HEK293 (cell line): ENCODE measurements around the gene STAMBPL1.

Experiments
- CTCF ChIA-PET: fragments of 350-600 bp; formaldehyde crosslinking; extraction: SDS; loops from one replicate; lab custom pipeline; 2021; ENCODE audit warnings: antibody characterized with exemption; lab: Yijun Ruan, JAX
- POLR2A ChIA-PET: fragments of 300-600 bp; formaldehyde crosslinking; extraction: SDS; loops from one replicate; lab custom pipeline; 2020; ENCODE audit warnings: antibody characterized with exemption, inconsistent platforms; lab: Yijun Ruan, JAX
- H3K27ac ChIP-seq: fragments of 200-500 bp; sonication (Bioruptor generic); 2 replicates; pipeline ENCODE4 v1.5.1; 2014; ENCODE audit warnings: low read depth, low read length, control low read depth, inconsistent platforms; ENCODE audit errors: extremely low read depth
- H3K36me3 ChIP-seq, 2 experiments: fragments of 200-500 bp in 1 of 2; sonication (Bioruptor generic) in 1 of 2; 1 replicate in 1 of 2; 2 replicates in 1 of 2; pipeline ENCODE4 v1.5.1; 2014 to 2017; ENCODE audit warnings: inconsistent platforms in 2 of 2, low read length in 2 of 2; ENCODE audit not compliant: control insufficient read depth in 2 of 2, insufficient read depth in 1 of 2
- H3K4me1 ChIP-seq: fragments of 200-500 bp; sonication (Bioruptor generic); 2 replicates; pipeline ENCODE4 v1.5.1; 2014; ENCODE audit warnings: mild to moderate bottlenecking, low read length, inconsistent platforms; ENCODE audit not compliant: control insufficient read depth, insufficient read depth
- H3K4me3 ChIP-seq: 2 replicates; pipeline ENCODE4 v1.5.1; 2011; ENCODE audit warnings: low read depth, mild to moderate bottlenecking, control low read depth, low read length, moderate library complexity
- H3K9me3 ChIP-seq: fragments of 200-500 bp; sonication (Bioruptor generic); 2 replicates; pipeline ENCODE4 v1.5.1; 2014; ENCODE audit warnings: low read depth, low read length, inconsistent platforms; ENCODE audit not compliant: control insufficient read depth, insufficient read depth
- GLI4 ChIP-seq: fragments of 450-650 bp; formaldehyde crosslinking; IDR thresholded peaks from 2 replicates; pipeline ENCODE4 v1.5.1; 2016; ENCODE audit warnings: missing biosample characterization, missing genetic modification characterization
- REPIN1 ChIP-seq: fragments of 450-650 bp; formaldehyde crosslinking; IDR thresholded peaks from 2 replicates; pipeline ENCODE4 v1.5.1; 2017; ENCODE audit warnings: missing biosample characterization, missing genetic modification characterization, low read depth
- SETDB1 ChIP-seq: IDR thresholded peaks from one replicate; pipeline ENCODE4 v1.6.1; 2017; ENCODE audit warnings: mild to moderate bottlenecking, low read length, moderate library complexity, mixed read lengths; ENCODE audit not compliant: insufficient read length
- WT1 ChIP-seq: fragments of 450-650 bp; formaldehyde crosslinking; IDR thresholded peaks from 2 replicates; pipeline ENCODE4 v1.5.1; 2016; ENCODE audit warnings: missing biosample characterization, missing genetic modification characterization
- YY2 ChIP-seq: fragments of 450-650 bp; formaldehyde crosslinking; IDR thresholded peaks from 2 replicates; pipeline ENCODE4 v1.5.1; 2016; ENCODE audit warnings: missing biosample characterization, missing genetic modification characterization
- ZBTB20 ChIP-seq: fragments of 450-650 bp; formaldehyde crosslinking; IDR thresholded peaks from 2 replicates; pipeline ENCODE4 v1.5.1; 2016; ENCODE audit warnings: missing biosample characterization, missing genetic modification characterization
- ZFP3 ChIP-seq: fragments of 450-650 bp; formaldehyde crosslinking; IDR thresholded peaks from 2 replicates; pipeline ENCODE4 v1.5.1; 2016; ENCODE audit warnings: low read depth, missing biosample characterization, missing genetic modification characterization
- ZNF10 ChIP-seq: fragments of 450-650 bp; formaldehyde crosslinking; IDR thresholded peaks from 2 replicates; pipeline ENCODE4 v1.5.1; 2017; ENCODE audit warnings: missing biosample characterization, missing genetic modification characterization
- ZNF121 ChIP-seq: fragments of 450-650 bp; formaldehyde crosslinking; IDR thresholded peaks from 2 replicates; pipeline ENCODE4 v1.5.1; 2016; ENCODE audit warnings: missing biosample characterization, missing genetic modification characterization
- ZNF132 ChIP-seq: fragments of 450-650 bp; formaldehyde crosslinking; IDR thresholded peaks from 2 replicates; pipeline ENCODE4 v1.5.1; 2017; ENCODE audit warnings: missing biosample characterization, missing genetic modification characterization, borderline replicate concordance
- ZNF133 ChIP-seq: fragments of 450-650 bp; formaldehyde crosslinking; IDR thresholded peaks from 2 replicates; pipeline ENCODE4 v1.5.1; 2016; ENCODE audit warnings: missing biosample characterization, missing genetic modification characterization
- ZNF157 ChIP-seq: fragments of 450-650 bp; formaldehyde crosslinking; IDR thresholded peaks from 2 replicates; pipeline ENCODE4 v1.5.1; 2016; ENCODE audit warnings: missing biosample characterization, missing genetic modification characterization
- ZNF169 ChIP-seq: fragments of 450-650 bp; formaldehyde crosslinking; IDR thresholded peaks from 2 replicates; pipeline ENCODE4 v1.5.1; 2016; ENCODE audit warnings: missing biosample characterization, missing genetic modification characterization
- ZNF184 ChIP-seq: fragments of 450-650 bp; IDR thresholded peaks from 2 replicates; pipeline ENCODE4 v1.5.1; 2018; ENCODE audit warnings: missing biosample characterization, mild to moderate bottlenecking, missing genetic modification characterization
- ZNF223 ChIP-seq: fragments of 450-650 bp; formaldehyde crosslinking; IDR thresholded peaks from 2 replicates; pipeline ENCODE4 v1.5.1; 2016; ENCODE audit warnings: missing biosample characterization, missing genetic modification characterization
- ZNF24 ChIP-seq: fragments of 450-650 bp; formaldehyde crosslinking; IDR thresholded peaks from 2 replicates; pipeline ENCODE4 v1.5.1; 2016; ENCODE audit warnings: missing biosample characterization, missing genetic modification characterization
- ZNF366 ChIP-seq: fragments of 450-650 bp; formaldehyde crosslinking; conservative IDR thresholded peaks from 2 replicates; pipeline ENCODE4 v1.5.1; 2016; ENCODE audit warnings: missing biosample characterization, missing genetic modification characterization
- ZNF426 ChIP-seq: fragments of 450-650 bp; formaldehyde crosslinking; IDR thresholded peaks from 2 replicates; pipeline ENCODE4 v1.5.1; 2017; ENCODE audit warnings: missing biosample characterization, missing genetic modification characterization, mild to moderate bottlenecking, inconsistent platforms, moderate library complexity
- ZNF473 ChIP-seq: fragments of 450-650 bp; formaldehyde crosslinking; IDR thresholded peaks from 2 replicates; pipeline ENCODE4 v1.5.1; 2017; ENCODE audit warnings: missing biosample characterization, missing genetic modification characterization
- ZNF560 ChIP-seq: fragments of 450-650 bp; formaldehyde crosslinking; IDR thresholded peaks from 2 replicates; pipeline ENCODE4 v1.5.1; 2017; ENCODE audit warnings: missing biosample characterization, missing genetic modification characterization, borderline replicate concordance
- ZNF585B ChIP-seq: fragments of 450-650 bp; formaldehyde crosslinking; IDR thresholded peaks from 2 replicates; pipeline ENCODE4 v1.5.1; 2016; ENCODE audit warnings: missing biosample characterization, missing genetic modification characterization
- ZNF600 ChIP-seq: fragments of 450-650 bp; formaldehyde crosslinking; IDR thresholded peaks from 2 replicates; pipeline ENCODE4 v1.5.1; 2016; ENCODE audit warnings: missing biosample characterization, missing genetic modification characterization
- ZNF626 ChIP-seq: fragments of 450-650 bp; sonication (Bioruptor Pico); formaldehyde crosslinking; IDR thresholded peaks from 2 replicates; pipeline ENCODE4 v1.5.1; 2018; ENCODE audit warnings: missing biosample characterization, missing genetic modification characterization, inconsistent platforms
- ZNF830 ChIP-seq: fragments of 450-650 bp; IDR thresholded peaks from 2 replicates; pipeline ENCODE4 v1.5.0; 2018; ENCODE audit warnings: missing biosample characterization, missing genetic modification characterization, low read depth, mild to moderate bottlenecking, moderate library complexity
- TF ChIP-seq, protein P1 (sequence below): fragments of 450-650 bp; formaldehyde crosslinking; IDR thresholded peaks from 2 replicates; pipeline ENCODE4 v1.5.1; 2016; ENCODE audit warnings: missing biosample characterization, missing genetic modification characterization
- TF ChIP-seq, protein P2 (sequence below): fragments of 450-650 bp; formaldehyde crosslinking; IDR thresholded peaks from 2 replicates; pipeline ENCODE4 v1.5.1; 2016; ENCODE audit warnings: missing biosample characterization, missing genetic modification characterization
- TF ChIP-seq, protein P3 (sequence below): fragments of 450-650 bp; formaldehyde crosslinking; IDR thresholded peaks from 2 replicates; pipeline ENCODE4 v1.5.1; 2016; ENCODE audit warnings: missing biosample characterization, missing genetic modification characterization
- TF ChIP-seq, protein P4 (sequence below): fragments of 450-650 bp; formaldehyde crosslinking; IDR thresholded peaks from 2 replicates; pipeline ENCODE4 v1.5.1; 2016; ENCODE audit warnings: missing biosample characterization, missing genetic modification characterization
- TF ChIP-seq, protein P5 (sequence below): fragments of 450-650 bp; formaldehyde crosslinking; IDR thresholded peaks from 2 replicates; pipeline ENCODE4 v1.5.1; 2016; ENCODE audit warnings: missing biosample characterization, missing genetic modification characterization, borderline replicate concordance

The STAMBPL1 gene

DNA sequence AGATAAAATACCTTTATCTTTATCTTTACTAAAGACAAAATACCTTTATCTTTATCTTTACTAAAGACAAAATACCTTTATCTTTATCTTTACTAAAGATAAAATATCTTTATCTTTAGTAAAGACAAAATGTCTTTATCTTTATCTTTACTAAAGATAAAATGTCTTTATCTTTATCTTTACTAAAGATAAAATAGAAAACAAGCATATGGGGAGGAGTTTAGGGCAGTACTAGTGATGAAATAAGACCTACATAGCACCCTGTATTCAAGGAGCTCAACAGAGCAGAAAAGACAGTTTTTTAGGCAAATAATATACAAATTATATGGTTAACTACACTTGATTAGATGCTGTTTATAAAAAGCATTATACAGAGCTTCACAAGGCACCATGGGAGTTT, 47.7 kb upstream of the STAMBPL1 start:
- 0 out of 2 replicates have a peak, but pooled peaks cover 3% of the 10 kb centered on the region for H3K4me1 ChIP-seq
- no peak overlapping the region for H3K4me3 ChIP-seq
- H3K27ac ChIP-seq: no peak overlapping the region
- CTCF ChIA-PET: interaction anchor here (0.6 to 13.0 kb wide), 7 partner anchors 15 to 267 kb away, joined by 3 to 456 read pairs (median 3); no protein-coding TSS in a partner anchor
- TF ChIP-seq ZNF157 (no peak), ZNF184 (tag by site-specific recombination) (no peak), YY2 (tag by site-specific recombination) (no peak), ZNF600 (tag by site-specific recombination) (no peak), WT1 (tag by site-specific recombination) (no peak), ZNF426 (tag by site-specific recombination) (no peak), ZFP3 (no peak), ZNF10 (no peak), ZNF560 (tag by site-specific recombination) (no peak), GLI4 (tag by site-specific recombination) (no peak), ZNF24 (no peak), ZNF133 (tag by site-specific recombination) (no peak), ZNF473 (tag by site-specific recombination) (no peak), REPIN1 (tag by site-specific recombination) (no peak), ZNF830 (tag by site-specific recombination) (no peak)
- TF ChIP-seq, protein P1, sequence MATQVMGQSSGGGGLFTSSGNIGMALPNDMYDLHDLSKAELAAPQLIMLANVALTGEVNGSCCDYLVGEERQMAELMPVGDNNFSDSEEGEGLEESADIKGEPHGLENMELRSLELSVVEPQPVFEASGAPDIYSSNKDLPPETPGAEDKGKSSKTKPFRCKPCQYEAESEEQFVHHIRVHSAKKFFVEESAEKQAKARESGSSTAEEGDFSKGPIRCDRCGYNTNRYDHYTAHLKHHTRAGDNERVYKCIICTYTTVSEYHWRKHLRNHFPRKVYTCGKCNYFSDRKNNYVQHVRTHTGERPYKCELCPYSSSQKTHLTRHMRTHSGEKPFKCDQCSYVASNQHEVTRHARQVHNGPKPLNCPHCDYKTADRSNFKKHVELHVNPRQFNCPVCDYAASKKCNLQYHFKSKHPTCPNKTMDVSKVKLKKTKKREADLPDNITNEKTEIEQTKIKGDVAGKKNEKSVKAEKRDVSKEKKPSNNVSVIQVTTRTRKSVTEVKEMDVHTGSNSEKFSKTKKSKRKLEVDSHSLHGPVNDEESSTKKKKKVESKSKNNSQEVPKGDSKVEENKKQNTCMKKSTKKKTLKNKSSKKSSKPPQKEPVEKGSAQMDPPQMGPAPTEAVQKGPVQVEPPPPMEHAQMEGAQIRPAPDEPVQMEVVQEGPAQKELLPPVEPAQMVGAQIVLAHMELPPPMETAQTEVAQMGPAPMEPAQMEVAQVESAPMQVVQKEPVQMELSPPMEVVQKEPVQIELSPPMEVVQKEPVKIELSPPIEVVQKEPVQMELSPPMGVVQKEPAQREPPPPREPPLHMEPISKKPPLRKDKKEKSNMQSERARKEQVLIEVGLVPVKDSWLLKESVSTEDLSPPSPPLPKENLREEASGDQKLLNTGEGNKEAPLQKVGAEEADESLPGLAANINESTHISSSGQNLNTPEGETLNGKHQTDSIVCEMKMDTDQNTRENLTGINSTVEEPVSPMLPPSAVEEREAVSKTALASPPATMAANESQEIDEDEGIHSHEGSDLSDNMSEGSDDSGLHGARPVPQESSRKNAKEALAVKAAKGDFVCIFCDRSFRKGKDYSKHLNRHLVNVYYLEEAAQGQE (tag by site-specific recombination): no peak
- TF ChIP-seq, protein P2, sequence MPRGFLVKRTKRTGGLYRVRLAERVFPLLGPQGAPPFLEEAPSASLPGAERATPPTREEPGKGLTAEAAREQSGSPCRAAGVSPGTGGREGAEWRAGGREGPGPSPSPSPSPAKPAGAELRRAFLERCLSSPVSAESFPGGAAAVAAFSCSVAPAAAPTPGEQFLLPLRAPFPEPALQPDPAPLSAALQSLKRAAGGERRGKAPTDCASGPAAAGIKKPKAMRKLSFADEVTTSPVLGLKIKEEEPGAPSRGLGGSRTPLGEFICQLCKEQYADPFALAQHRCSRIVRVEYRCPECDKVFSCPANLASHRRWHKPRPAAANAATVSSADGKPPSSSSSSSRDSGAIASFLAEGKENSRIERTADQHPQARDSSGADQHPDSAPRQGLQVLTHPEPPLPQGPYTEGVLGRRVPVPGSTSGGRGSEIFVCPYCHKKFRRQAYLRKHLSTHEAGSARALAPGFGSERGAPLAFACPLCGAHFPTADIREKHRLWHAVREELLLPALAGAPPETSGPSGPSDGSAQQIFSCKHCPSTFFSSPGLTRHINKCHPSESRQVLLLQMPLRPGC (tag by site-specific recombination): no peak
- TF ChIP-seq, protein P3, sequence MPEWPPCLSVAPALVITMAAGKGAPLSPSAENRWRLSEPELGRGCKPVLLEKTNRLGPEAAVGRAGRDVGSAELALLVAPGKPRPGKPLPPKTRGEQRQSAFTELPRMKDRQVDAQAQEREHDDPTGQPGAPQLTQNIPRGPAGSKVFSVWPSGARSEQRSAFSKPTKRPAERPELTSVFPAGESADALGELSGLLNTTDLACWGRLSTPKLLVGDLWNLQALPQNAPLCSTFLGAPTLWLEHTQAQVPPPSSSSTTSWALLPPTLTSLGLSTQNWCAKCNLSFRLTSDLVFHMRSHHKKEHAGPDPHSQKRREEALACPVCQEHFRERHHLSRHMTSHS (tag by site-specific recombination): no peak
- TF ChIP-seq, protein P4, sequence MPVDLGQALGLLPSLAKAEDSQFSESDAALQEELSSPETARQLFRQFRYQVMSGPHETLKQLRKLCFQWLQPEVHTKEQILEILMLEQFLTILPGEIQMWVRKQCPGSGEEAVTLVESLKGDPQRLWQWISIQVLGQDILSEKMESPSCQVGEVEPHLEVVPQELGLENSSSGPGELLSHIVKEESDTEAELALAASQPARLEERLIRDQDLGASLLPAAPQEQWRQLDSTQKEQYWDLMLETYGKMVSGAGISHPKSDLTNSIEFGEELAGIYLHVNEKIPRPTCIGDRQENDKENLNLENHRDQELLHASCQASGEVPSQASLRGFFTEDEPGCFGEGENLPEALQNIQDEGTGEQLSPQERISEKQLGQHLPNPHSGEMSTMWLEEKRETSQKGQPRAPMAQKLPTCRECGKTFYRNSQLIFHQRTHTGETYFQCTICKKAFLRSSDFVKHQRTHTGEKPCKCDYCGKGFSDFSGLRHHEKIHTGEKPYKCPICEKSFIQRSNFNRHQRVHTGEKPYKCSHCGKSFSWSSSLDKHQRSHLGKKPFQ (tag by site-specific recombination): no peak
- TF ChIP-seq, all 188 proteins: peak for 0
- no peaks in the 10 kb centered on the region for H3K36me3 ChIP-seq
- H3K9me3 ChIP-seq: no peaks in the 10 kb centered on the region
- POLR2A ChIA-PET: no interaction called here

DNA sequence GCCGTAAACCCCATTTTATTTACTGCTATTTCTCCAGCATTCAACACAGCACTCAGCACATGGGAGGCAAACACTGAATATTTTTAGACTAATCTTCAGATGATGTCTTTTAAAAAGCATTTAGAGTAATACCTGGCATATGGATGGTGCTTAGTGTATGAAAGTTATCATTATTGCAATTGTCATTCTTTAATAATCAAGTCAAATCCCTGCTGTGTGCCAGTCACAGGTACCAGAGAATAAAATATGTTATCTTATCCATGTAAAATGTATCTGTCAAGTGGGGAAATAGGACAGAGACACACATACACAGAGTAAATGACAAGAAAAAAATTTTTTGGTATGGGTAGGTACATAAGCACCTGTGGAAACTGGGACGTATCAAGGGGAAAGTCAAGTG, 46.9 kb upstream of the STAMBPL1 start:
- no peak overlapping the region for H3K4me3 ChIP-seq
- H3K27ac ChIP-seq: no peak overlapping the region
- 0 out of 2 replicates have a peak, but pooled peaks cover 3% of the 10 kb centered on the region for H3K4me1 ChIP-seq
- no peaks in the 10 kb centered on the region for H3K9me3 ChIP-seq
- CTCF ChIA-PET: interaction anchor here (0.6 to 13.0 kb wide), 3 partner anchors 23 to 99 kb away, joined by 4 to 456 read pairs (median 7); no protein-coding TSS in a partner anchor
- POLR2A ChIA-PET: no interaction called here
- no peaks in the 10 kb centered on the region for H3K36me3 ChIP-seq
- no peak for TF ChIP-seq SETDB1
- TF ChIP-seq ZNF169 (tag by site-specific recombination): no peak
- TF ChIP-seq ZNF121: no peak
- TF ChIP-seq ZBTB20 (tag by site-specific recombination): no peak
- no peak for TF ChIP-seq ZNF24
- TF ChIP-seq ZNF223 (tag by site-specific recombination): no peak
- TF ChIP-seq ZNF626 (tag by site-specific recombination): no peak
- TF ChIP-seq ZNF366: no peak
- TF ChIP-seq, protein P5, sequence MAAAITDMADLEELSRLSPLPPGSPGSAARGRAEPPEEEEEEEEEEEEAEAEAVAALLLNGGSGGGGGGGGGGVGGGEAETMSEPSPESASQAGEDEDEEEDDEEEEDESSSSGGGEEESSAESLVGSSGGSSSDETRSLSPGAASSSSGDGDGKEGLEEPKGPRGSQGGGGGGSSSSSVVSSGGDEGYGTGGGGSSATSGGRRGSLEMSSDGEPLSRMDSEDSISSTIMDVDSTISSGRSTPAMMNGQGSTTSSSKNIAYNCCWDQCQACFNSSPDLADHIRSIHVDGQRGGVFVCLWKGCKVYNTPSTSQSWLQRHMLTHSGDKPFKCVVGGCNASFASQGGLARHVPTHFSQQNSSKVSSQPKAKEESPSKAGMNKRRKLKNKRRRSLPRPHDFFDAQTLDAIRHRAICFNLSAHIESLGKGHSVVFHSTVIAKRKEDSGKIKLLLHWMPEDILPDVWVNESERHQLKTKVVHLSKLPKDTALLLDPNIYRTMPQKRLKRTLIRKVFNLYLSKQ: no peak
- TF ChIP-seq ZNF132 (tag by site-specific recombination): no peak
- no peak for TF ChIP-seq ZNF585B (tag by site-specific recombination)
